CD14-positive monocyte (primary cell): ENCODE measurements around the gene KDF1. TPM values are rescaled to one million over a fixed set of nuclear protein-coding genes. Genes with fewer than 3 reads are reported as not detected.

ENCODE experiments used
- DNase-seq, 3 donors: peaks; one replicate each; pipeline ENCODE4 v3.0.0-alpha.2; 2011 to 2022
- H2AFZ ChIP-seq: 2 replicates; pipeline ENCODE4 v1.6.0; 2012; ENCODE audit warnings: mild to moderate bottlenecking, low read depth, low read length, inconsistent platforms; ENCODE audit not compliant: insufficient read depth, poor library complexity, severe bottlenecking
- H3K27ac ChIP-seq, 2 donors: 1 replicate in 1 of 2; 2 replicates in 1 of 2; pipeline ENCODE4 v1.5.1; 2012 to 2013; ENCODE audit warnings: low read length in 2 of 2, control low read depth in 1 of 2, inconsistent platforms in 1 of 2, low read depth in 1 of 2, mild to moderate bottlenecking in 1 of 2
- H3K27me3 ChIP-seq, 2 donors: one replicate each; pipeline versions ENCODE4 v1.6.0 to v1.6.1; 2011 to 2013; ENCODE audit warnings: low read length in 2 of 2; ENCODE audit not compliant: control insufficient read depth in 2 of 2, insufficient read depth in 2 of 2
- H3K36me3 ChIP-seq, 2 donors: replicated peaks in 1 of 2; 1 replicate in 1 of 2; 2 replicates in 1 of 2; pipeline versions ENCODE4 v1.5.1 to v1.6.1; 2012 to 2013; ENCODE audit warnings: low read length in 2 of 2, control low read depth in 1 of 2, inconsistent platforms in 1 of 2, mild to moderate bottlenecking in 1 of 2; ENCODE audit not compliant: insufficient read depth in 2 of 2, control insufficient read depth in 1 of 2
- H3K4me1 ChIP-seq, 2 donors: 1 replicate in 1 of 2; 2 replicates in 1 of 2; pipeline versions ENCODE4 v1.5.1 to v1.6.1; 2012 to 2013; ENCODE audit warnings: low read length in 2 of 2, control low read depth in 1 of 2, inconsistent platforms in 1 of 2, mild to moderate bottlenecking in 1 of 2, moderate library complexity in 1 of 2; ENCODE audit not compliant: insufficient read depth in 2 of 2, control insufficient read depth in 1 of 2
- H3K4me2 ChIP-seq: replicated peaks from 2 replicates; pipeline ENCODE3; 2012; ENCODE audit warnings: low read length, moderate library complexity, mild to moderate bottlenecking; ENCODE audit not compliant: poor library complexity, severe bottlenecking; ENCODE audit errors: extremely low read depth
- H3K4me3 ChIP-seq, 3 experiments: fragments of 200-600 bp in 1 of 3; sonication (generic) in 1 of 3; replicated peaks in 1 of 3; 1 replicate in 2 of 3; 2 replicates in 1 of 3; pipeline ENCODE4 v1.5.1; 2011 to 2013; ENCODE audit warnings: low read length in 3 of 3, mild to moderate bottlenecking in 3 of 3, control low read depth in 2 of 3, low read depth in 2 of 3, inconsistent platforms in 1 of 3, moderate library complexity in 1 of 3
- H3K79me2 ChIP-seq: 2 replicates; pipeline ENCODE4 v1.6.0; 2012; ENCODE audit warnings: mild to moderate bottlenecking, control low read depth, inconsistent platforms, low read length, moderate library complexity; ENCODE audit not compliant: insufficient read depth
- H3K9ac ChIP-seq: 2 replicates; pipeline ENCODE4 v1.6.0; 2017; ENCODE audit warnings: low read length, mild to moderate bottlenecking; ENCODE audit not compliant: insufficient read depth, poor library complexity, severe bottlenecking
- H3K9me3 ChIP-seq, 2 donors: replicated peaks in 1 of 2; 1 replicate in 1 of 2; 2 replicates in 1 of 2; pipeline versions ENCODE4 v1.5.1 to v1.6.1; 2012 to 2013; ENCODE audit warnings: low read length in 2 of 2, control low read depth in 1 of 2; ENCODE audit not compliant: control insufficient read depth in 1 of 2, insufficient read depth in 1 of 2
- H4K20me1 ChIP-seq: 2 replicates; pipeline ENCODE4 v1.6.0; 2012; ENCODE audit warnings: mild to moderate bottlenecking, low read length, control low read depth, moderate library complexity; ENCODE audit not compliant: insufficient read depth
- H3K27ac Mint-ChIP-seq, 7 donors: one replicate each; pipeline ENCODE4 v1.8.0; 2020; ENCODE audit warnings: mild to moderate bottlenecking in 7 of 7, mixed read lengths in 7 of 7, moderate library complexity in 6 of 7, inconsistent platforms in 2 of 7
- H3K27me3 Mint-ChIP-seq, 3 donors: one replicate each; pipeline ENCODE4 v1.8.0; 2021 to 2022; ENCODE audit warnings: low read depth in 3 of 3, mild to moderate bottlenecking in 3 of 3, mixed read lengths in 3 of 3, moderate library complexity in 3 of 3, inconsistent platforms in 1 of 3
- H3K36me3 Mint-ChIP-seq, 2 donors: one replicate each; pipeline ENCODE4 v1.8.0; 2020; ENCODE audit warnings: mixed read lengths in 2 of 2, inconsistent platforms in 1 of 2, mild to moderate bottlenecking in 1 of 2
- H3K4me1 Mint-ChIP-seq: one replicate; pipeline ENCODE4 v1.8.0; 2020; ENCODE audit warnings: mild to moderate bottlenecking, mixed read lengths
- H3K4me3 Mint-ChIP-seq, 2 donors: one replicate each; pipeline ENCODE4 v1.8.0; 2020; ENCODE audit warnings: mild to moderate bottlenecking in 2 of 2, mixed read lengths in 2 of 2, moderate library complexity in 1 of 2
- H3K9me3 Mint-ChIP-seq, 7 donors: one replicate each; pipeline ENCODE4 v1.8.0; 2020 to 2022; ENCODE audit warnings: mixed read lengths in 7 of 7, mild to moderate bottlenecking in 6 of 7, moderate library complexity in 6 of 7, inconsistent platforms in 2 of 7
- WGBS: methylation state at CpG from one replicate; pipeline ENCODE4 v1.1.5; 2013; ENCODE audit warnings: missing lambda C conversion rate; ENCODE audit not compliant: insufficient coverage; 5-methylcytosine and 5-hydroxymethylcytosine counted together
- intact Hi-C, 2 donors: fragments of 100-400 bp; cut with micrococcal nuclease; formaldehyde crosslinking; loops; one replicate each; pipeline versions ENCODE4 v1.15.0 to v1.15.1; 2023
- polyA plus RNA-seq, 3 donors: library from polyadenylated mRNA; depleted of rRNA in 1 of 3; unstranded in 2 of 3; stranded (reverse) in 1 of 3; fragments of 300-500 nt in 2 of 3; fragments of >200 nt in 1 of 3; fragmentation: Illumina TruSeq in 2 of 3; gene quantifications; 1 replicate in 2 of 3; 2 replicates in 1 of 3; pipeline ENCODE4 v1.2.3, GENCODE V29; 2012 to 2021
- TF ChIP-seq, protein P1 (sequence below): fragments of 200-600 bp; IDR thresholded peaks from one replicate; pipeline ENCODE4 v1.8.0; 2022; ENCODE audit warnings: antibody characterized with exemption, mild to moderate bottlenecking

KDF1 gene
- polyA plus RNA-seq, 3 donors = not detected

DNA sequence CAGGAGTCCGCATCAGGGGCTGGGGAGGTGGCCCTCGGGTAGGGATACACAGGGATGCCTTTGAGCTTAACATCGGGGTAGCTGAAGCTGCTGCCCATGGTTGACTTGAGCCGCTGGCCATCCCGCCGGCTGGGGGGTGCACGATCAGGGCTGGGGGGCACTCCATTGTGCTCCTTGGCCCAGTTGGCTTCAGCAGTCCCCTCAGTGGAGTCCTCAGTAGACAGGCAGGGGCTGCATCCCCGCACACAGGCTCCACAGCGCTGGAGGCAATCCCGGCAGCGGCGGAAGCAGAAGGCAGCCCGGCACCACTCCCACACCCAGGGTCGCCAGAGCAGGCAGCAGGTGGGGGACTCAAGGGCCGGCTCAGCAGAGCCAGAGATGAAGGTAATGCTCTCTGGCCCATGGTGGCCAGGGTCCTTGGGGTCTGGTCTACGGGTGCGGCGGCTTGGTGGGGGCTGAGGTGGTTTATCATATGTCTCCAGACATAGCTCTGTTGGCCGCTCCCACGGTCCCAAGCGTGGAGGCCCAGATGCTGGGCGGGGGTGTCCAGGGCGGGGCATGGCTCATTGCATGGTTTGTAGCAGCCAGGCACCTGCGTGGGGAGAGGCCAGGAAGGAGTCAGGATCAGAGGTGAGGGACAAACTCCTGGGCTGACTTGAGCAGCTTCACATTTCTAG is 8.3 kb downstream of the KDF1 start:
- peaks cover 0 to 3% of the 10 kb centered on the region in 2 donors for H3K36me3 ChIP-seq
- H3K79me2 ChIP-seq = no peaks in the 10 kb centered on the region
- H2AFZ ChIP-seq = no peak overlapping the region
- WGBS = 96% methylated on average over 21 of the region's 24 CpGs
- Mint-ChIP-seq H3K36me3 (peaks cover 0 to under 1% of the 10 kb centered on the region in 2 donors), H3K9me3 (peaks cover 2 to 10% (median 3%) of the 10 kb centered on the region in 7 donors), H3K4me1 (no peaks in the 10 kb centered on the region), H3K27ac (no peak overlapping the region), H3K4me3 (no peak overlapping the region), H3K27me3 (peaks cover 3 to 20% (median 4%) of the 10 kb centered on the region in 3 donors)
- no peak for DNase-seq
- TF ChIP-seq, protein P1, sequence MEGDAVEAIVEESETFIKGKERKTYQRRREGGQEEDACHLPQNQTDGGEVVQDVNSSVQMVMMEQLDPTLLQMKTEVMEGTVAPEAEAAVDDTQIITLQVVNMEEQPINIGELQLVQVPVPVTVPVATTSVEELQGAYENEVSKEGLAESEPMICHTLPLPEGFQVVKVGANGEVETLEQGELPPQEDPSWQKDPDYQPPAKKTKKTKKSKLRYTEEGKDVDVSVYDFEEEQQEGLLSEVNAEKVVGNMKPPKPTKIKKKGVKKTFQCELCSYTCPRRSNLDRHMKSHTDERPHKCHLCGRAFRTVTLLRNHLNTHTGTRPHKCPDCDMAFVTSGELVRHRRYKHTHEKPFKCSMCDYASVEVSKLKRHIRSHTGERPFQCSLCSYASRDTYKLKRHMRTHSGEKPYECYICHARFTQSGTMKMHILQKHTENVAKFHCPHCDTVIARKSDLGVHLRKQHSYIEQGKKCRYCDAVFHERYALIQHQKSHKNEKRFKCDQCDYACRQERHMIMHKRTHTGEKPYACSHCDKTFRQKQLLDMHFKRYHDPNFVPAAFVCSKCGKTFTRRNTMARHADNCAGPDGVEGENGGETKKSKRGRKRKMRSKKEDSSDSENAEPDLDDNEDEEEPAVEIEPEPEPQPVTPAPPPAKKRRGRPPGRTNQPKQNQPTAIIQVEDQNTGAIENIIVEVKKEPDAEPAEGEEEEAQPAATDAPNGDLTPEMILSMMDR = no peak
- no peaks in the 10 kb centered on the region for H4K20me1 ChIP-seq
- no peaks in the 10 kb centered on the region for H3K9me3 ChIP-seq
- no peak overlapping the region for H3K9ac ChIP-seq
- no peaks in the 10 kb centered on the region for H3K27me3 ChIP-seq
- H3K4me2 ChIP-seq = no peak overlapping the region
- intact Hi-C loops = no loop called here
- no peak overlapping the region for H3K27ac ChIP-seq
- H3K4me1 ChIP-seq = no peaks in the 10 kb centered on the region
- no peak overlapping the region for H3K4me3 ChIP-seq

GRCh38 chr1:26951216-26951615 is 9.1 kb downstream of the KDF1 start:
- TF ChIP-seq, protein P1 = no peak
- no peak overlapping the region for H3K4me3 ChIP-seq
- peaks cover 2 to 11% of the 10 kb centered on the region in 2 donors for H3K36me3 ChIP-seq
- no peaks in the 10 kb centered on the region for H3K4me1 ChIP-seq
- DNase-seq = no peak
- no peaks in the 10 kb centered on the region for H3K9me3 ChIP-seq
- no peak overlapping the region for H3K27ac ChIP-seq
- no peak overlapping the region for H3K9ac ChIP-seq
- Mint-ChIP-seq H3K9me3 (peaks cover 0 to 8% (median 3%) of the 10 kb centered on the region in 7 donors), H3K36me3 (peaks cover 5 to 8% of the 10 kb centered on the region in 2 donors), H3K27me3 (peaks cover 3 to 14% (median 3%) of the 10 kb centered on the region in 3 donors), H3K4me3 (no peak overlapping the region), H3K27ac (no peak overlapping the region), H3K4me1 (no peaks in the 10 kb centered on the region)
- 97% methylated on average over 14 of the region's 14 CpGs for WGBS
- intact Hi-C loops = no loop called here
- H3K27me3 ChIP-seq = no peaks in the 10 kb centered on the region
- no peak overlapping the region for H2AFZ ChIP-seq
- no peaks in the 10 kb centered on the region for H4K20me1 ChIP-seq
- H3K4me2 ChIP-seq = no peak overlapping the region
- H3K79me2 ChIP-seq = no peaks in the 10 kb centered on the region
